GM12892 (cell line): ENCODE results near the gene RNF187.

ENCODE experiments used
- DNase-seq: peaks from one replicate; pipeline ENCODE4 v3.0.0; 2011; ENCODE audit not compliant: insufficient read length
- FAIRE-seq: peaks from 2 replicates; lab custom pipeline; 2011; peaks lifted over from hg19 to GRCh38; lab: Jason Lieb, UNC
- POLR2A ChIP-seq: IDR thresholded peaks from 2 replicates; pipeline ENCODE4 v1.6.1; 2011; ENCODE audit warnings: low read depth, low read length, control low read depth
- POLR2AphosphoS5 ChIP-seq: IDR thresholded peaks from 2 replicates; pipeline ENCODE4 v1.6.1; 2011; ENCODE audit warnings: low read depth, low read length, control low read depth
- TAF1 ChIP-seq: IDR thresholded peaks from 2 replicates; pipeline ENCODE4 v1.6.1; 2011; ENCODE audit warnings: low read depth, mild to moderate bottlenecking, control low read depth, low read length, borderline replicate concordance

The RNF187 gene

DNA sequence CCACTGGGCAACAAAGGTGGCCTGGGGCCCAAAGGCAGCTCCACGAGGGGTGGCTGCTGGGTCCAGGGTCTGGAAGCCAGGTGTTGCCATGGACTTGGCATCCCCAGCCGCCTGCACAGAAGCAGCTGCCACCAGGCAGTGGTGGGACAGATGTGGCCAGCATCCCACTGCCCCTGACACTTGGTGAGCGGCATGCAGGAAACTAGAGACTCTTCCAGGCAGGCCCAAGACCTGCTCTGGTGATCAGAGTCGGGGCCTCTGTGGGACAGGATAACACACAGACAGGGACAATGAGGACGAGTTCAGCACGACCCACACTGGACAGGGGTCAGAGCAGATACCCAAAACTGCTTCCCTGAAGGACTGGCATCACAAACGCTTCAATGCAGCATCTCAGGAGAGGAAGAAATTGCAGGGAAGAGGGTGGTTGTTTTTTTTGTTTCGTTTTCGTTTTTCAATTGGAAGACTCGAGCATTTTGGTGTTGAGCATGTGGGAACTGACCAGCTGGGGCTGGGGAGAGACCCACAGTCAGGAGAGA is 34.1 kb upstream of the RNF187 start:
- DNase-seq (no peak), FAIRE-seq (no peak)
- TF ChIP-seq POLR2A (no peak), POLR2AphosphoS5 (no peak), TAF1 (no peak)

DNA sequence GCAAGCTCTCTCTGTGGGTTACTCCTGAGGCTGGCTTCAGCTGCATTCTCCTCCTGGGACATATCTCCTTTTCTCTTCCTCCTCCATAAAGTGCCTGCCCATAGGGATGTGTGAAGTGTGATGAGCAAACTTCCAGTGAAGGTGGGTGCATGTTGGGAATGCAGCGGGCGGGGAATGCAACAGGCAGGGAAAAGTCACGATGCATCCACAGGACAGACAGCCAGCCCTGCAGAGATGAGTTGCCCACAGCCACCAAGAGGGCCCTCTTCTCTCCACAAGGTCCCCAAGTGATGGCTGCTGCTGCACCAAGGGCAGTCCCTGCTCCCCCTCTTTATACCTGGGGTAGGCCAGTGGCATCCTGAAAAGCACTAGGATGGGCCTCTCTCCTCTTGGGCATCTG is 33.6 kb upstream of the RNF187 start:
- FAIRE-seq: no peak
- DNase-seq: no peak
- TF ChIP-seq TAF1: no peak
- TF ChIP-seq POLR2AphosphoS5: no peak
- no peak for TF ChIP-seq POLR2A

DNA sequence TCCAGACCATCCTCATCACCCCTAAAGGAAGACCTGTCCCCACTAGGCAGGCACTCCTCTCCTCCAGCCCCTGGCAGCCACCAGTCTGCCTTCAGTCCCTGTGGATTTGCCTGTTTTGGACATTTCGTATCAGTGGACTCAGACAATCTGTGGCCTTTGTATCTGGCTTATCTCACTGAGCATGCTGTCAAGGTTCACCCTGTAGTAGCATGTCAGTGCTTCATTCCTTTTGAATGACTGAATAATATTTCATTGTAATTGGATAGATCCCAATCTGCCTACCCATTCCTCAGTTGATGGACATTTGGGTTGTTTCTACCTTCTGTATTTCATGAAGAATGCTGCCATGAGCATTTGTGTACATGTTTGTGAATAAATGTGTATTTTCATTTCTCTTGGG is 32.9 kb upstream of the RNF187 start:
- no peak for DNase-seq
- FAIRE-seq: no peak
- TF ChIP-seq TAF1 (no peak), POLR2AphosphoS5 (no peak), POLR2A (no peak)

DNA sequence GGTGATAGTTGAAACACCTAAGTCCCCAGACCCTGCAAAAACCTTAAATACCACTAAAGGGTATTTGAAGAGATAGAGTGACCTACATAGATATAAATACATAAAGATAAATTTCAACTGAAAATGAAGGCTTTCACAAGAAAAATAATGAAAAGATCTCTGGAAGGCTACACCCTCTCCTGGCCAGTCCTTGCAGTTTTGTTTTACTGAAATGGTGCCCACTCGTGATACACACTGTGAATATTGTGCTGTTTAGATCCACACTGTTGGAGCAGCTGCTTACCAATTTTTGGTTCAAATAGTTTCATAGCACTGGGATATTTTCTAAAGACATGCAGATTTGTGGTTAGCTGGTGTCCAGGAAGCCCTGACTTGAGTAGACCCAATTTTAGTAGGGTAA is 31.5 kb upstream of the RNF187 start:
- no peak for FAIRE-seq
- no peak for TF ChIP-seq POLR2AphosphoS5
- TF ChIP-seq TAF1: no peak
- no peak for TF ChIP-seq POLR2A
- no peak for DNase-seq

DNA sequence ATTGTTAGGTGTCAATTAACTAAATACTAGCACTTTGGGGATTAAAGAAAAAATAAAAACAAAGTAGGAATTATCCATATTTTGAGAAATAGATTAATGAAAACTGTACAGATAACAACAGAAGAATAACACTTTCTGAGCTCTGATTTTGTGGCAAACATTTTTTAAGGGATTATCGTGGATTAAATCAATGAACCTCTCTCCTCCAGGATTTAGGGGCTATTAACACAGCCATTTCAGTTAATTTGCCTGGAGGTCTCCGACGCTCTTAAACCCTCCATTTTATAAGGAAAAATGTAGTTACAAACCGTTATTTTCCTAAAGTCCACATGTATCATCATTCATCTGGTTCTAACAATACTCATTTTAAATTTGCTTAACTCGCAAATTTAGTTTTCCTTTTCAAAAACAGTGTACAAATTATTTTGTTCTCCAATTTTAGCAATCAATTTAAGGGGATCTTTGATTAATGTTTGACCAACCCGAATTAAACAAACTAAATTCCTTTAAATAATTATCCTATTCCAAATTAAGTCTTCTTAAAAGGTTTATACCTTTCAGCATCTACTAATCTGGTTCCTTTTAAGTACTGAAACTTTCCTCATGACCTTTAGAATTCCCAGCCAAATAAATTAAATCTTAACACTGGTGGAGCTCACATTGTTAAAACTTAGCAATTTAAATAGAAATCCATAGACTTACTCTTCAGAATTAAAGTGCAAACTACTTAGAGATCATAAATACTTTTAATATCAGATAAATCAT is 30.7 kb upstream of the RNF187 start:
- DNase-seq: no peak
- FAIRE-seq: no peak
- TF ChIP-seq POLR2A (no peak), POLR2AphosphoS5 (no peak), TAF1 (no peak)

DNA sequence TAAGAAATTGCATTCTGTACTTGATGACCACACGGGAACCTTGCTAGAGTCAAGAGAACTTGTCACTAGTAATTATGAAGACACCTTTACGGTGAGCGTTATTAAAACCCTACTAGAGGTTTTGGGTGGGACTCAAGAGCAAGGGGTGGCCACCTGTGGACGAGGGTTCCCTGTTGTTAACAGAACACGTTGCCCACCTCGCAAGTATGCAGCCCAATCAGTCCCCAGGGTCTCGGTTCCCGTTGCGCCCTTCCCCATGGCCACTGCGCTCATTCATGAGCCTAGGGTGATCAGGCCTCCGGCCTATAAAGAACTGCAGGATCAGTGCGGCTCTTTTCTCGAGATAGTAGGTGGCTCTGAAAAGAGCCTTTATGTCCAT is 30.2 kb upstream of the RNF187 start:
- no peak for TF ChIP-seq POLR2AphosphoS5
- FAIRE-seq (no peak), DNase-seq (no peak)

DNA sequence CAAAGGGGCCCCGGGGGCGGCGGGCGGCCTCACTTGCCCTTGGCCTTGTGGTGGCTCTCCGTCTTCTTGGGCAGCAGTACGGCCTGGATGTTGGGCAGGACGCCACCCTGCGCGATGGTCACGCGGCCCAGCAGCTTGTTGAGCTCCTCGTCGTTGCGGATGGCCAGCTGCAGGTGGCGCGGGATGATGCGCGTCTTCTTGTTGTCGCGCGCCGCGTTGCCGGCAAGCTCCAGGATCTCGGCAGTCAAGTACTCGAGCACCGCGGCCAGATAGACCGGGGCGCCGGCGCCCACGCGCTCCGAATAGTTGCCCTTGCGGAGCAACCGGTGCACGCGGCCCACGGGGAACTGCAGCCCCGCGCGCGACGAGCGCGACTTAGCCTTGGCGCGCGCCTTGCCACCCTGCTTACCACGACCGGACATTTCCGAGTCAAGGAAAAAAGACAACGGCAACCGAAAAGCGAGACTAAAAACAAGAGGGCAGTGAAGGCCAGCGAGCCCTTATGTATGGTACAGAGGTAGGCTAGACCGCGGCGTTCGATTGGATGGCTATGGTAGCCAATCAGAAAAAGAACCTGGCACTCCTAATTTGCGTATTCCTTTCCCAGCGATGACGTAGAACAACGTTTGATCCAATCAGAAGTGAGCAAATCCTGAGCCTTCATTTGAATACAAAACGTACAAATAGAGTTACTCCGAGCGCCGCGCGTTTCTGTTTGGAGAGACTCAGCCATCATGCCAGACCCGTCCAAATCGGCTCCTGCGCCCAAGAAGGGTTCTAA is 29.6 kb upstream of the RNF187 start:
- TF ChIP-seq POLR2AphosphoS5: peak; percentile 94
- peak; percentile 90 for TF ChIP-seq POLR2A
- TF ChIP-seq TAF1: peak; percentile 47; the same call in 1 of the 2 replicates
- DNase-seq (peak; percentile 74), FAIRE-seq (peak; percentile 84)

DNA sequence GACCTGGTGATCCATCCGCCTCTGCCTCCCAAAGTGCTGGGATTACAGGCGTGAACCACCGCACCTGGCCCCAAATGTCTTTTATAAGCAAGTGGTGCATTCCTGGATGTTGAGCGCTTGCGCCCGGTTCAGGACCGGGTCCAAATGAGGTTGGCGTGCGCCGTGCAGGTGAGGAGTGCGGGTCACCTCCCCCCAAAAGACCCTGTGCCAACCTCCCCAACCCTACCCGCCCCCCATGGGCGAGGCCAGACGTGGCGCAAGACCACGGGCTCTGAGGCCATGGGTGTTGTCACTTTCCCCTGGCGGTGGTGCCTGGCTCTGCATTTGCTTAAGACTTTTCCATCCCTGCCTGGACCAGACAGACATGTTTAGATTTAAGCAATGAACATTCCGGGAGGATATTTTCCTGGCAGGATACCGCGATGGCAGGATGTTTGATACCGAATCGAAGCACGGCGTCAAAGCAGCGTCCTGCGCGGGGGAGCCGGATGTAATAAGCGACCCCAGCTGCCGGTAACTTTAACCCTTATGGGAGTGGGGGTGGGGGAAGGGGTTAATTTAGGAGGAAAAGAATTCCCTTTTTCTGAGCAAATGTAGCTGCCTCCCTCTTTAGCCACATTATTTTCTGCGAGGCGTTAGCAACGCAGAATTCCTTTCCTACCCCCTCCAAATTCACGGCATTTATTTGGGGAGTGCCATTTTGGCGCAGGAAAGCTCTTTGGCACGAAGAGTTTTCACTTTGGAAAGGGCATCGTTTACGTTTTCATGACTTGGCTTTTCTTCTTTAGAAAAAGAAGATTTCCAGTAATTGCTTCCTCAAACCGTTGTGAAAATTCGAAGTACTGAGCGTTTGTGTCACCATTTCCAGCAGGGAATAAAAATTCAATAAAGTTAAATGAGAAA is 27.8 kb upstream of the RNF187 start:
- TF ChIP-seq POLR2A (no peak), TAF1 (no peak), POLR2AphosphoS5 (no peak)
- peak; percentile 38 for DNase-seq
- peak; percentile 78 for FAIRE-seq

DNA sequence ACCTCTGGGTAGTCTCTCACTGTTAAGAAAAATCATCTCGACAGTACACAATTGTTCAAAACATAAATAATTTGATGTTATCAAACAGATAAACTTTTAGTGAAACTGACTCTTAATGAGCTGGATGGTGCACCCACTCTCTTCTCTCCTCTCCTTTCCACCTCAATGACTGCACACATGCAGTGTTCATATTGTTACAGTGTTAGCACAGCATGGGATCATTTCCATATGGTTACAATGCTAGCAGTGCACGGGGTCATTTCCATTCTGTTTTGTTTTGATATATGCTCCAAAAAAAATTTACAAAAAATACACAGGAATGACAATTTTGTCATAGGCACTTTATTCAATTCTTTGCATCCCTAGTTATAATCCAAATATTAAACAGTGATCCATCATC is 26.4 kb upstream of the RNF187 start:
- DNase-seq (no peak), FAIRE-seq (no peak)
- TF ChIP-seq POLR2AphosphoS5: no peak
- no peak for TF ChIP-seq POLR2A
- no peak for TF ChIP-seq TAF1

DNA sequence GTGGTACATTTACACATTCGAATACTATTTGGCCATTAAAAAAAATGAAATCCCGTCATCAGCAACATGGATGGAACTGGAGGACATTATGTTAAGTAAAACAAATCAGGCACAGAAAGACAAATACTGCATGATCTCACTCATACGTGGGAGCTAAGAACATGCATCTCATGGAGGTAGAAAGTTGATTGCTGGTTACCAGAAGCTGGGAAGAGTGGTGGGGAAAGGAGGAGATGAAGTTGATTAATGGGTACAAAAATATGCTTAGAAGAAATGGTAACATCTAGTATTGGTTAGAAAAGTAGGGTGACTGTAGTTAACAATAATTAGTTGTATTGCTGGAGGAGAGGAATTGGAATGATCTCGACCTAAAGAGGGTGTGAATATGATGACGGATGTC is 24.6 kb upstream of the RNF187 start:
- FAIRE-seq (no peak), DNase-seq (no peak)
- TF ChIP-seq TAF1 (no peak), POLR2AphosphoS5 (no peak), POLR2A (no peak)
